K562 (cell line): ENCODE results near the gene ATP1A3. TPM values are rescaled to one million over a fixed set of nuclear protein-coding genes. Genes with fewer than 3 reads are reported as not detected.

Source experiments
- FOXA3 ChIP-seq, 2 experiments: fragments of 450-650 bp in 1 of 2; sonication (generic) in 1 of 2; formaldehyde crosslinking; IDR thresholded peaks in 1 of 2; conservative IDR thresholded peaks in 1 of 2; 2 replicates each; pipeline versions ENCODE4 v1.4.0 to v1.8.0; 2020 to 2022; ENCODE audit warnings: mild to moderate bottlenecking in 2 of 2, missing genetic modification reagents in 1 of 2
- HNRNPK ChIP-seq: fragments of 200-400 bp; formaldehyde crosslinking; IDR thresholded peaks from one replicate; pipeline ENCODE4 v1.6.1; 2018; ENCODE audit warnings: mild to moderate bottlenecking, low read depth, low read length; ENCODE audit not compliant: poor library complexity, severe bottlenecking
- JUND ChIP-seq, 2 experiments: IDR thresholded peaks; 2 replicates in 1 of 2; 3 replicates in 1 of 2; pipeline ENCODE4 v1.6.1; 2011; ENCODE audit warnings: borderline replicate concordance in 2 of 2, low read depth in 2 of 2, low read length in 2 of 2, improper control_type of control experiment in 1 of 2, missing biosample characterization in 1 of 2, missing genetic modification characterization in 1 of 2, missing genetic modification reagents in 1 of 2
- MEF2D ChIP-seq: conservative IDR thresholded peaks from 2 replicates; pipeline ENCODE4 v1.6.1; 2016; ENCODE audit warnings: low read depth, missing genetic modification characterization, missing compliant biosample characterization
- MTF1 ChIP-seq: fragments of 250-450 bp; sonication (Bioruptor Pico); IDR thresholded peaks from 2 replicates; pipeline ENCODE4 v1.9.0; 2021; ENCODE audit warnings: moderate library complexity, mild to moderate bottlenecking, inconsistent platforms, borderline replicate concordance
- MYC ChIP-seq, 2 experiments: fragments of 250-450 bp in 1 of 2; sonication (Bioruptor Pico) in 1 of 2; IDR thresholded peaks; 2 replicates each; pipeline versions ENCODE4 v1.5.1 to v1.6.1; 2012 to 2021; ENCODE audit warnings: low read depth in 2 of 2, borderline replicate concordance in 1 of 2, improper control_type of control experiment in 1 of 2, low read length in 1 of 2, mild to moderate bottlenecking in 1 of 2, moderate library complexity in 1 of 2
- PRPF4 ChIP-seq: fragments of 200-400 bp; formaldehyde crosslinking; IDR thresholded peaks from one replicate; pipeline ENCODE4 v1.6.1; 2017; ENCODE audit warnings: low read length, low read depth, mild to moderate bottlenecking; ENCODE audit not compliant: insufficient read depth, poor library complexity, severe bottlenecking
- SAP30 ChIP-seq: fragments of 200-600 bp; sonication (generic); IDR thresholded peaks from 2 replicates; pipeline ENCODE4 v1.6.1; 2012; ENCODE audit warnings: borderline replicate concordance, low read depth, mild to moderate bottlenecking, moderate library complexity, low read length, control low read depth, inconsistent platforms; ENCODE audit not compliant: insufficient read depth, poor library complexity, severe bottlenecking
- SRSF9 ChIP-seq: fragments of 200-400 bp; formaldehyde crosslinking; IDR thresholded peaks from 2 replicates; pipeline ENCODE4 v1.6.1; 2017; ENCODE audit warnings: low read depth, low read length, borderline replicate concordance
- TAF7 ChIP-seq: fragments of 450-650 bp; IDR thresholded peaks from 2 replicates; pipeline ENCODE4 v1.6.1; 2016; ENCODE audit warnings: missing genetic modification characterization, missing compliant biosample characterization
- ZNF586 ChIP-seq: fragments of 450-650 bp; formaldehyde crosslinking; conservative IDR thresholded peaks from 2 replicates; pipeline ENCODE4 v1.4.0; 2020; ENCODE audit warnings: mild to moderate bottlenecking, moderate library complexity
- ZNF76 ChIP-seq: fragments of 250-450 bp; sonication (Bioruptor Pico); IDR thresholded peaks from 2 replicates; pipeline ENCODE4 v1.4.0; 2020; ENCODE audit warnings: mild to moderate bottlenecking, moderate library complexity, borderline replicate concordance
- polyA plus RNA-seq, 8 experiments: library from polyadenylated mRNA; depleted of rRNA in 4 of 8; stranded (reverse) in 5 of 8; unstranded in 3 of 8; fragments of >200 nt; fragmentation: Nextera tagmentation in 2 of 8; fragmentation: Illumina TruSeq in 1 of 8; extraction: Ambion mirVana in 2 of 8; extraction: Trizol in 1 of 8; gene quantifications; 2 replicates each; pipeline versions ENCODE4 v1.2.1 to v1.2.3, GENCODE V29; 2011 to 2014; ENCODE audit warnings: inconsistent platforms in 1 of 8, missing spikeins in 1 of 8
- total RNA-seq, 7 experiments: library from RNA; depleted of rRNA in 6 of 7; stranded (reverse); fragments of >200 nt in 6 of 7; fragmentation: Illumina TruSeq in 2 of 7; extraction: Trizol in 2 of 7; gene quantifications; 2 replicates each; pipeline versions ENCODE4 v1.2.1 to v1.2.3, GENCODE V29; 2011 to 2021; ENCODE audit warnings: low replicate concordance in 1 of 7
- TF ChIP-seq, protein P1 (sequence below), 2 experiments: fragments of 200-800 bp in 1 of 2; sonication (Bioruptor generic) in 1 of 2; sonication (generic) in 1 of 2; formaldehyde crosslinking in 1 of 2; IDR thresholded peaks in 1 of 2; conservative IDR thresholded peaks in 1 of 2; 2 replicates each; pipeline versions ENCODE4 v1.5.0 to v1.6.1; 2016 to 2020; ENCODE audit warnings: missing compliant biosample characterization in 1 of 2, missing genetic modification characterization in 1 of 2, missing genetic modification reagents in 1 of 2
- TF ChIP-seq, protein P2 (sequence below): fragments of 450-650 bp; formaldehyde crosslinking; IDR thresholded peaks from 2 replicates; pipeline ENCODE4 v1.4.0; 2020; ENCODE audit warnings: mild to moderate bottlenecking, mixed read lengths
- TF ChIP-seq, protein P3 (sequence below): fragments of 200-800 bp; sonication (Bioruptor generic); IDR thresholded peaks from 2 replicates; pipeline ENCODE4 v1.6.1; 2017; ENCODE audit warnings: missing genetic modification characterization, missing compliant biosample characterization

The ATP1A3 gene
- total and polyA plus RNA-seq, 9 of the 15 experiments (the other 6 are each of a cell fraction or from before 2014, with no cell fraction given): 0.03 to 1.0 (median 0.17) TPM; not detected in 3

DNA sequence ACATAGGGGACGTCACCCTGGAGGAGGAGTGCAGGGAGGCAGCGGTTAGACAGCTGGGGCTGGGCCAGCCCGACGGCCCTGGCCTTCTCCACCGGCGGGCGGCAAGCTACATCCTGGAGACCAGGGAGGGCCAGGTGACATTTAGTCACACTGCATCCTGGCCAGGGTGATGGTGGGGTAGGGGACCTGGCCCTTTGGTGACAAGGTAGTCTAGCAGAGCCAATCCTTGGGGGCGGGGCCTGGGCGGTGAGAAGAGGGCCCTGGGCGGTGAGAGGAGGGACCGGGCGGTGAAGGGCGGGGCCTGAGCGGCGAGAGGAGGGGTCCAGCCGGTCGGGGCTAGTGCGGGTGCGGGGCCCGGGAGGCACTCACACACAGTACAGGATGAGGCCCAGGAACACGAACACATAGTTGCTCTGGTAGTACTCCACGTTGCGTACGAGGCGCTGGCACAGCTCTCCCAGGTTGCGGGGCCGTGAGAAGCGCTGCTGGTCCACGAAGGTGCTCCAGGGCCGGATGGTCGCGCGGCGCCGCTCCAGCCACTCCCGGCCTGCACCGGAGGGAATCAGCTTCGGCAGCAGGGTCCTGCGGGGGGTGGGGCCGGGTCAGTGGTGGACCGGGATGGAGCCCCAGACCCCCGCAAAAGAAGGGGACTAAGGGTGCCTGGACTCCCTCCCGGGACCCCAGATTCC is 35.5 kb downstream of the ATP1A3 start (continued):
- TF ChIP-seq, protein P1, sequence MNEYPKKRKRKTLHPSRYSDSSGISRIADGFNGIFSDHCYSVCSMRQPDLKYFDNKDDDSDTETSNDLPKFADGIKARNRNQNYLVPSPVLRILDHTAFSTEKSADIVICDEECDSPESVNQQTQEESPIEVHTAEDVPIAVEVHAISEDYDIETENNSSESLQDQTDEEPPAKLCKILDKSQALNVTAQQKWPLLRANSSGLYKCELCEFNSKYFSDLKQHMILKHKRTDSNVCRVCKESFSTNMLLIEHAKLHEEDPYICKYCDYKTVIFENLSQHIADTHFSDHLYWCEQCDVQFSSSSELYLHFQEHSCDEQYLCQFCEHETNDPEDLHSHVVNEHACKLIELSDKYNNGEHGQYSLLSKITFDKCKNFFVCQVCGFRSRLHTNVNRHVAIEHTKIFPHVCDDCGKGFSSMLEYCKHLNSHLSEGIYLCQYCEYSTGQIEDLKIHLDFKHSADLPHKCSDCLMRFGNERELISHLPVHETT (CRISPR knock-in tag; conservative IDR thresholded peaks at IDR 0.05 in 1 of 2, IDR thresholded peaks at IDR 0.05 in 1 of 2): no peak
- TF ChIP-seq MEF2D (tag): no peak
- no peak for TF ChIP-seq ZNF76 (CRISPR knock-in tag)
- TF ChIP-seq, protein P2, sequence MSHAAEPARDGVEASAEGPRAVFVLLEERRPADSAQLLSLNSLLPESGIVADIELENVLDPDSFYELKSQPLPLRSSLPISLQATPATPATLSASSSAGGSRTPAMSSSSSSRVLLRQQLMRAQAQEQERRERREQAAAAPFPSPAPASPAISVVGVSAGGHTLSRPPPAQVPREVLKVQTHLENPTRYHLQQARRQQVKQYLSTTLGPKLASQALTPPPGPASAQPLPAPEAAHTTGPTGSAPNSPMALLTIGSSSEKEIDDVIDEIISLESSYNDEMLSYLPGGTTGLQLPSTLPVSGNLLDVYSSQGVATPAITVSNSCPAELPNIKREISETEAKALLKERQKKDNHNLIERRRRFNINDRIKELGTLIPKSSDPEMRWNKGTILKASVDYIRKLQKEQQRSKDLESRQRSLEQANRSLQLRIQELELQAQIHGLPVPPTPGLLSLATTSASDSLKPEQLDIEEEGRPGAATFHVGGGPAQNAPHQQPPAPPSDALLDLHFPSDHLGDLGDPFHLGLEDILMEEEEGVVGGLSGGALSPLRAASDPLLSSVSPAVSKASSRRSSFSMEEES (CRISPR knock-in tag): no peak
- TF ChIP-seq TAF7 (tag): no peak
- TF ChIP-seq ZNF586 (CRISPR knock-in tag): no peak
- no peak for TF ChIP-seq HNRNPK
- no peak for TF ChIP-seq JUND (IDR thresholded peaks at IDR 0.05; ENCODE audit: borderline replicate concordance, low read depth, low read length)
- no peak for TF ChIP-seq JUND (tag; IDR thresholded peaks at IDR 0.05; ENCODE audit: borderline replicate concordance, low read depth, low read length)
- TF ChIP-seq SAP30: peak; percentile 36
- TF ChIP-seq, protein P3, sequence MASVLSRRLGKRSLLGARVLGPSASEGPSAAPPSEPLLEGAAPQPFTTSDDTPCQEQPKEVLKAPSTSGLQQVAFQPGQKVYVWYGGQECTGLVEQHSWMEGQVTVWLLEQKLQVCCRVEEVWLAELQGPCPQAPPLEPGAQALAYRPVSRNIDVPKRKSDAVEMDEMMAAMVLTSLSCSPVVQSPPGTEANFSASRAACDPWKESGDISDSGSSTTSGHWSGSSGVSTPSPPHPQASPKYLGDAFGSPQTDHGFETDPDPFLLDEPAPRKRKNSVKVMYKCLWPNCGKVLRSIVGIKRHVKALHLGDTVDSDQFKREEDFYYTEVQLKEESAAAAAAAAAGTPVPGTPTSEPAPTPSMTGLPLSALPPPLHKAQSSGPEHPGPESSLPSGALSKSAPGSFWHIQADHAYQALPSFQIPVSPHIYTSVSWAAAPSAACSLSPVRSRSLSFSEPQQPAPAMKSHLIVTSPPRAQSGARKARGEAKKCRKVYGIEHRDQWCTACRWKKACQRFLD (CRISPR knock-in tag): no peak
- TF ChIP-seq PRPF4: no peak
- TF ChIP-seq FOXA3 (CRISPR knock-in tag; conservative IDR thresholded peaks at IDR 0.05 in 1 of 2, IDR thresholded peaks at IDR 0.05 in 1 of 2): no peak
- 0 out of 2 replicates have a peak, but pooled peaks have one; percentile 25 for TF ChIP-seq MYC (IDR thresholded peaks at IDR 0.05; ENCODE audit: low read depth, low read length)
- TF ChIP-seq MYC (CRISPR knock-in tag; IDR thresholded peaks at IDR 0.05; ENCODE audit: borderline replicate concordance, low read depth): no peak
- no peak for TF ChIP-seq MTF1 (CRISPR knock-in tag)
- TF ChIP-seq SRSF9: no peak
